Neural progenitor cell (in vitro differentiated cells): ENCODE data around the gene ANXA8.

ENCODE experiments used
- CTCF ChIP-seq: fragments of 200-600 bp; sonication (generic); IDR thresholded peaks from 2 replicates; pipeline ENCODE4 v1.5.1; 2017; ENCODE audit warnings: antibody characterized with exemption, mild to moderate bottlenecking
- EZH2 ChIP-seq: fragments of 200-600 bp; sonication (generic); IDR thresholded peaks from 2 replicates; pipeline ENCODE4 v1.6.1; 2017; ENCODE audit warnings: antibody characterized with exemption, mild to moderate bottlenecking, moderate library complexity
- EZH2phosphoT487 ChIP-seq: fragments of 200-600 bp; sonication (generic); IDR thresholded peaks from 2 replicates; pipeline ENCODE4 v1.6.1; 2017; ENCODE audit warnings: antibody characterized with exemption

GRCh38 chr10:47418321-47418720 lies 65.6 kb downstream of the ANXA8 start:
- no peak for TF ChIP-seq CTCF
- no peak for TF ChIP-seq EZH2
- no peak for TF ChIP-seq EZH2phosphoT487
